Endometrial microvascular endothelial cells (primary cell): Measurements from ENCODE around the gene PDCD2L. TPM values are rescaled to one million over a fixed set of nuclear protein-coding genes. Genes with fewer than 3 reads are reported as not detected.
"Not testable (repeated sequence)": the region's sequence is repeated elsewhere in the genome, so short reads cannot be mapped to it uniquely, and the experiment has no call there.

Source experiments
- in situ Hi-C: cut with HindIII; loops from 2 replicates; pipeline ENCODE4 v1.10.0; 2017; ENCODE audit warnings: low sequenced_read_pairs, low pct_unique_long_range_greater_than_20kb; ENCODE audit errors: inconsistent ontology term
- total RNA-seq: library from RNA; depleted of rRNA; stranded (reverse); fragments of >200 nt; gene quantifications from one replicate; pipeline ENCODE4 v1.2.3, GENCODE V29; 2015; ENCODE audit errors: inconsistent ontology term

PDCD2L gene
- total RNA-seq, 1 donor from 2014 or later, result 24.8 TPM

DNA sequence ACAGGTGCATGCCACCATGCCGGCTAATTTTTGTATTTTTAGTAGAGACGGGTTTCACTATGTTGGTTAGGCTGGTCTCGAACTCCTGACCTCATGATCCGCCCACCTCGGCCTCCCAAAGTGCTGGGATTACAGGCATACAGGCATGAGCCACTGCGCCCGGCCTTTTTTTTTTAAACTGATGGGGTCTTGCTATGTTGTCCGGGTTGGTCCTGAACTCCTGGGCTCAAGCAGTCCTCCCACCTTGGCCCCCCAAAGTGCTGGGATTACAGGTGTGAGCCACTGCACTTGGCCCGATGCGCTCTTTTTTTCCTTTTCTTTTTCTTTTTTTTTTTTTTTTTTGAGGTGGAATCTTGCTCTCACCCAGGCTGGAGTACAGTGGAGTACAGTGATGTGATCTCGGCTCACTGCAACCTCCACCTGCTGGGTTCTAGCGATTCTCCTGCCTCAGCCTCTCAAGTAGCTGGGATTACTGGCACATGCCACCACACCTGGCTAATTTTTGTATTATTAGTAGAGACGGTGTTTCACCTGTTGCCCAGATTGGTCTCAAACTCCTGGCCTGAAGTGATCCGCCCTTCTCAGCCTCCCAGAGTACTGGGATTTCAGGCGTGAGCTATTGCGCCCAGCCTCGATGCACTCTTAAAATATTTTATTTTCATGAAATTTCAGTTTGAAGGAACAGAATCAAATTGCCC, 51.7 kb downstream of the PDCD2L start:
- in situ Hi-C loops, result not testable (repeated sequence)

DNA sequence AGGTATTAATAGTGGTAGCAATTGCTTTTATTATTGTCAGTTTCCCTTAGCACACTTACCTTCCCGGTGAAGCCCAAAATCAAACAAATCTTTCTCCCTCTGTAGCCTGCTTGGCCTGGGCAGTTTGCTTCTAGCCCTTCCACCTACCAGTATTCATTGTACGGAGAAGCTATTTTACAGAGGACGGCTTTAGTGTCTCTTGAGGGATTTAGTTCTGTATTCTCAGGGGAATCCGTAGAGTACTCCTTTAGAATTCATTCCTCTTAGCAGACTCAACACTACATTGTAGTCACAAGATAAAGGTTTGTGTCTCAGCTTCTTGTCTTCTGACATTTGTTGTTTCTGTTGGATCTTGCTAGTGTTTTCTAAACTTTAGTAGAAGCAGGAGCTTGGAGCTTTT, 53.2 kb downstream of the PDCD2L start:
- in situ Hi-C loops, result no loop called here

DNA sequence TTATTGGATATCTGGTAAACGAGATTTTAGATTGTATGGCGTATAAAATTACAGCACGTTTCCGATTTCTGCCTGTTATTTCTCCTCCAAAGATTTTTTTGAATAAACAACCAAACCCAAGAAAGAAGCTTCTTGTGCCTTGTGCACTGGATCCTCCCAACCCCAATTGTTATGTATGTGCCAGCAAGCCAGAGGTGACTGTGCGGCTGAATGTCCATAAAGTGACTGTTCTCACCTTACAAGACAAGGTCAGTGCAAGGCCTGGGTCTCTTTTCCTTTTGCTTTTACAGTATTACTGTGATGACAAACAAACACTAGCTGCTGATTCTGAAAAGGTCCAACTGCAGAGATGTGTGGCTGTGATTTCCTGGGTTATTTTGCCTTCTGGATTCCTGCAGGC, 54.5 kb downstream of the PDCD2L start:
- in situ Hi-C loops, result no loop called here

DNA sequence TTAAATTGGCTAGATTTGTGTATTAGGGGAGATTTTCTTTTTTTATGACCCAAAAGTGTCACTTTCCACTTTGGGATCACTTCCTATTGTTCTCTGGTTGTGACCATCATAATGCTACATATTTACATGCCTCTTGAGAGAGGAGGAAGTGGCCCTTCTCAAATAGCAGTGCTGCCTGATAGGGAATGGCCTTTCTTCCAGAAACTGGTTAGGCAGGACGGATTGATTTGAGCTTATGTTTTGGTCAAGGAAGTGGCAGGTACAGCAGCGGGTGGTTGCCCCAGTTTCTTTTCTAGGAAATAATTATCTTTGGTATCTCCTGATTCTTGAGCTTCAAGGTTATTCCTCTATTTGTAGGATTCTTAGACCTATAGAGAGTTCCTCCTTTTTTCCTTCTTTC, 55.4 kb downstream of the PDCD2L start:
- in situ Hi-C loops, result no loop called here

DNA sequence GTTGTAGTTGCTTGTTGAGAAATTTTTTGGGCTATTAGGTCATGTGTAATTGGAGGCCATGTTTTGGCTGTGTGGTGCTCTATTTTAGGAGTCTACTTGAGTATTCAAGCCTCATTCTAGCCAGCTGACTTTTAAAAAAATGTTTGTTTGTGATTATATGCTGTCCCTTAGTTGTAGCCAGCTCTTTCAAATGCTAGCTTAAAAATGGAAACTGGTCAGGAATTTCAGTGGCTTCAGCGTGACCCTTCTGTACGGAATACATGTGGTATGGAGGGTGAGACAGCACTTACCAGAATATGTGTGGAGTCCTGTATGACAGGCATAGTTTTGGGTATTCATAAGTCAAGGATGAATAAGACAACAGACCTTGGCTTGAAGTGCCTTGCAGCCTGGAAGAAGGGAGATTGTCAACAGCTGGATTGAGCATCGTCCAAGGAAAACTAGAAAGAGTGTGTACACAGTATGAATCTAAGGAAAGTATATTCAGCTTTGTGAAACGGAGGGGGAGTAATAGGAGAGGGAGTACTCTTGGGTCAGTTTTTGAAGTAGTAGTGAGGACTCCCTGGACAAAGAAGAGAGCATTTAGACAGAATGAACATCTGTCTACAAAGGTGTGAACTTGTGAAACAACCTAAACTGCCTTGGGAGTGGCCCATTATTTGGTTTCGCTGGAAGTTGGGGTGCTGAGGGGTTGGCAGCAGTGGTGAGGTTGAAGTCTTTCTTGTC, 57.3 kb downstream of the PDCD2L start:
- in situ Hi-C loops, result no loop called here

DNA sequence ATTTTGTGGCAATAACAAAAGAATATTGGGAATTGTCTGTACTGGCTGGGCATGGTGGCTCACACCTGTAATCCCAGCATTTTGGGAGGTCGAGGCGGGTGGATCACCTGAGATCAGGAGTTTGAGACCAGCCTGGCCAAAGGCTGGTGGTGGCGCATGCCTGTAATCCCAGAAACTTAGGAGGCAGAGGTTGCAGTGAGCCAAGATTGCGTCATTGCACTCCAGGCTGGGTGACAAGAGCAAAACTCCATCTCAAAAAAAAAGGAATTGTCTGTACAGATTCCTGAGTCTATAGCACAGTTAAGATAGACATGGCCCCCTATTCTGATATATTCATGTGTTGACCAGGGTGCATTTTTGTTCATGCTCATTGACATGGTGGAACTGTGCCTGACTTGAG, 60.6 kb downstream of the PDCD2L start:
- in situ Hi-C loops, result not testable (repeated sequence)

DNA sequence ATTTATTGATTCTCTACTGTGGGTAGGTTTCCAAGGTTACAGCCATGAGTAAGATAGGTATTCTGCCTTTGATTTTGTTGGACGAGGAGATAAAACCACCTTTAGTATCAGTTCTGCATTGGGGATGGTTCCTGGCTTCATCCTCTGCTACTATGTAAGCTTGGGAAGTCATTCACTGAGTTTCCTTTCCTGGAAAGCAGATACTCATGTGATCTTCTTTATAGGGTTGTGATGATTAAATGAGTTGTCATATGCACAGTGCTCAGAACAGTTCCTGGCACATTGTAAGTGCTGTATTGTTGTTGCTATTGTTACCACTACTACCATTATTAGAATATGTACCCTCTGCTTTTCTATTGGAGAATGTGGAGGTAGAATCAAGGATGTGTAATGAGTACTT, 64.2 kb downstream of the PDCD2L start:
- in situ Hi-C loops, result no loop called here

DNA sequence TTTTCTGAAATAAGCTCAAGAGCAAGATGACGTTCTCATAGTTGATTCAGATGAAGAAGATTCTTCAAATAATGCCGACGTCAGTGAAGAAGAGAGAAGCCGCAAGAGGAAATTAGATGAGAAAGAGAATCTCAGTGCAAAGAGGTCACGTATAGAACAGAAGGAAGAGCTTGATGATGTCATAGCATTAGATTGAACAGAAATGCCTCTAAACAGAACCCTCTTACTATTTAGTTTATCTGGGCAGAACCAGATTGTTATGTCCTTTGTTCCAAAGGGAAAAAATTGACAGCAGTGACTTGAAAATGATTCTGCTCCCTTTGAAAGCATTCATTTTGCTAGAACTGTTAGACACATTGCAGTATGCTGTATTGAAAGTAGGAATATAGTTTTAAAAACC, 64.8 kb downstream of the PDCD2L start:
- in situ Hi-C loops, result not testable (repeated sequence)

DNA sequence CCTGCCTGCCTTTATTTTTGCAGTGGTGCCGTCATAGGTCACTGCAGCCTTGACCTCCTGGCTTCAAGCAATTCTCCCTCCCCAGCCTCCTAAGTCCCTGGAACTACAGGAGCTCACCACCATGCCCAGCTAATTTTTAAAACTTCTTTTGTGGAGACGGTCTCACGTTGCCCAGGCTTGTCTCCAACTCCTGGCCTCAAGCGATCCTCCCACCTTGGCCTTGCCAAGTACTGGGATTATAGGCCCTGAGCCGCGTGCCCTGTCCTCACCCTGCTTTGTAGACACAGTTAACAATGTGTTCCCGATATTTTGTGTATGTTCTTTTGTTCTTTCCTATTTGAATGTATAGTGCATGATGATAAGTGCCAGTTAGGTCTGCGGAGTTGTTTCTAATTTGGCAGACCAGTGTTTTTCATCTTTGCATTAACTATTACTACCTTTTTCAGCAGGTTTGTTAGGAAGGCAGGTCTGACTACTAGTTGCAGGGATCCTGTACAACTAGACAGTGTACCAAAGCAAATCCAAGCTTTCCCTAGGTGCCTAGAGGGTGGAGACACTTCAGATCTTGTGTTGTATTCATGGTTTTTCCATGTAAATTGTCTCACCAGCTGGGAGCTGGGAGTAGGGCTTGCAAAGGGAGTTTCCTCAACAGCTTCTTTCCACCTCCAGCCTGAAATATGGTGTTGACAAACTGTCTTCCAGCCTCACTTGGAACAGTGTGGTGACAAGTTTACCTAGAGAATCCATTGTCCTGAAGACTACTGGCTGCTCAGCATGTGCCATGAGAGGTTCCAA, 67.9 kb downstream of the PDCD2L start:
- in situ Hi-C loops, result no loop called here

DNA sequence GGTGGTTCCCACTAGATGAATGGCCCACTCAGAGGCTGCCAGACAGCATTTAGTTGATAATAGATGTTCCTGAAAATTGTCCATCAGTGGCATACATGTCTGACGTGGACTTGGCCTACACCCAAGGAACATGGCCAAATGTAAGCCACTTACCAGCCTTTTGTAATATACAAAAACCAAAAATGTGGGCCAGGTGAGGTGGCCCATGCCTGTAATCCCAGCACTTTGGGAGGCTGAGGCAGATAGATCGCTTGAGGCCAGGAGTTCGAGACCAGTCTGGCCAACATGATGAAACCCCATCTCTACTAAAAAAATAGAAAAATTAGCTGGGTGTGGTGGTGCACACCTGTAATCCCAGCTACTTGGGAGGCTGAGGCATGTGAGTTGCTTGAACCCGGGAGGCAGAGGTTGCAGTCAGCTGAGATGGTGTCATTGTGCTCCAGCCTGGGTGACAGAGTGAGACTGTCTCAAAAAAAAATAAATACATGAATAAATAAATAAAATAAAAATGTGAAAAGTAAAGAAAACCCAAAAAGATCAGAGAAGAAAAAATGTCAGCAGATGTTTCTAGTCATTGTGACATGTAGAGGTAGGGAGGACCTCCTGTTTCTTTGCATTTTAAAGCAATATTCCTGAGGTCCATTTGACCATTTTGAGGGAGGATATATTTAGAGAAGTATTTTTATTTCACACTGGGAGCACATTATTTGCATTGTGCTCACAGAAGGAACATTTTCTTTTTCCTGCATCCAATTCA, 70.2 kb downstream of the PDCD2L start:
- in situ Hi-C loops, result no loop called here

DNA sequence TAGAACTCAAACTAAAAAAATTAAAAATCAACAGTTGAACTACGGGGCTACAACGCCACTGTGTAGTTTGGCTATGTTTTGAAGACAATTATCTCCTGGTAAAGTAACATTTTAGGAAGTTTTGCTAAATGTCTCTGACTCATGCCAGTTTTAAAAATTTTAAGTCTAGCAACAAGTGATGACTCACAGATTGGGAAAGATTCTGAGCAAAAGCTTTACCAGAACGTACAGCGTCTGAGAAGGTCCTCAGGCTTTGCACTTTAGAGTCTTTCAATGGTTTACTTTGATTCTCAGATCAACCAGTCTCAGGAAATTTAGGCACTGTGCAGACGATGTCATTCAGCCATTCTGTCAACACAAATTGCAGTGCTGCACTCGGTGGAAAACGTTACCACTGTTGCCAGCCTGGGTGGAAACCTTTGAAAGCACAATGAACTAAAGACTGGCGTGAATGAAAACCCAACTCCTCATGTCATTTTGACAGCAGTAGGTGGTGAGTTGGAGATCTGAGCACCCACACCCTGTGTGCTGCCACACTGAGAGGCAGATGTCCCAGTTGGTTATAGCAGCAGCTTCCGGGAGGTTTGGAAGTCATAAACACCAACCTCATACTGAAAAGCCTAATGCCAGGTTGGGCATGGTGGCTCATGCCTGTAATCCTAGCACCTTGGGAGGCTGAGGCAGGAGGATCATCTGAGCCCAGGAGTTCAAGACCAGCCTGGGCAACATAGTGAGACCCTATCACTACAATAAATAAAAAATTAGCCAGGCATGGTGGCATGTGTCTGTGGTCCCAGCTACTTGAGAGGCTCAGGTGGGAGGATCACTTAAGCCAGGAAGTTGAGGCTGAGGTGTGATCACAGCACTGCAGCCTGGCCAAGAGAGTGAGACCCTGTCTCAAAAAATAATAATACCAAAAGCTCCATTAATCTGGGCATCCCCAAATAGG, 71.1 kb downstream of the PDCD2L start:
- in situ Hi-C loops, result no loop called here

Other genes with a start within 250 kb of the PDCD2L start
- 85.3 TPM for gene LSM14A, start 231.9 kb upstream of the PDCD2L start, total RNA-seq
- gene GARRE1, start 149.8 kb upstream of the PDCD2L start, total RNA-seq, result 34.2 TPM
- 450 TPM for gene GPI, start 39.2 kb upstream of the PDCD2L start, total RNA-seq
- 95.4 TPM for gene UBA2, start 24.0 kb downstream of the PDCD2L start, total RNA-seq
- 29.2 TPM for gene WTIP, start 77.4 kb downstream of the PDCD2L start, total RNA-seq